ENCODE data around the gene SLBP. TPM values are rescaled to one million over a fixed set of nuclear protein-coding genes. Genes with fewer than 3 reads are reported as not detected.

The SLBP gene
- total and polyA plus RNA-seq, 2 of the 8 experiments (the other 6 are each of a cell fraction or from before 2014, with no cell fraction given) = 44.1 to 49.0 TPM

DNA sequence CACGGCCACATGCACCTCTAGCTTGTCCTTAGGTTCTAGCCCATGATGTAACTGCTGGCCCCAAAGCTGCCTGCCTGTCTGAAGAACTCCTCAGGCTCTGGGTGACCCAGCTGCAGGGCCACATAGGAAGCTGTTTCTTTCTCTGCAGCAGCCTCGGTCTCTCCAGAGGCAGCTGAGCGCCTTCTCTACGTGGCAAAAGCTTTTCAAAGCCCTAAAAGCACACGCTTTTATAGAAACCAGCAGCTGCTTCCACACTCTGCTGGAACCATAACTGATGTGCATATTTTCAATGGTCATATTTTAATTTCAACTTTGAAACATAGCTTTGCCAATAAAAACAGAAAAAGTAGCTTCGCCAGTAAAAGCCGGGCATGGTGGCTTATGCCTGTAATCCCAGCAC lies 65.4 kb downstream of the SLBP start:
- POLR2A ChIA-PET (ENCODE audit: partially characterized antibody) = interaction anchor here (0.6 kb wide), 1 partner anchor 552 kb away, joined by 3 read pairs; no protein-coding TSS in a partner anchor
- H3K23me2 ChIP-seq (ENCODE audit: low read depth, low read length) = peaks cover under 1% of the 10 kb centered on the region; the same call in 1 of the 2 replicates
- no peak for TF ChIP-seq HDAC6 (IDR thresholded peaks at IDR 0.05; ENCODE audit: low read depth, low read length)
- no peak for TF ChIP-seq GTF2F1 (IDR thresholded peaks at IDR 0.05; ENCODE audit: borderline replicate concordance, low read depth, low read length)
- no peak for TF ChIP-seq EP300 (IDR thresholded peaks at IDR 0.05; ENCODE audit: borderline replicate concordance in 1 of 2, low read depth in 2 of 2, low read length in 2 of 2)
- no peak for TF ChIP-seq GABPA (IDR thresholded peaks at IDR 0.05; ENCODE audit: borderline replicate concordance, insufficient read depth, low read length)
- TF ChIP-seq FOSL1 (IDR thresholded peaks at IDR 0.05; ENCODE audit: insufficient read depth, low read depth, low read length) = no peak
- TF ChIP-seq KDM1A (IDR thresholded peaks at IDR 0.05; ENCODE audit: borderline replicate concordance, low read length) = no peak
- TF ChIP-seq TEAD4 (IDR thresholded peaks at IDR 0.05; ENCODE audit: low read depth, low read length) = no peak
- no peak for TF ChIP-seq RBBP5 (IDR thresholded peaks at IDR 0.05; ENCODE audit: borderline replicate concordance, low read depth, low read length)
- TF ChIP-seq, protein P1, sequence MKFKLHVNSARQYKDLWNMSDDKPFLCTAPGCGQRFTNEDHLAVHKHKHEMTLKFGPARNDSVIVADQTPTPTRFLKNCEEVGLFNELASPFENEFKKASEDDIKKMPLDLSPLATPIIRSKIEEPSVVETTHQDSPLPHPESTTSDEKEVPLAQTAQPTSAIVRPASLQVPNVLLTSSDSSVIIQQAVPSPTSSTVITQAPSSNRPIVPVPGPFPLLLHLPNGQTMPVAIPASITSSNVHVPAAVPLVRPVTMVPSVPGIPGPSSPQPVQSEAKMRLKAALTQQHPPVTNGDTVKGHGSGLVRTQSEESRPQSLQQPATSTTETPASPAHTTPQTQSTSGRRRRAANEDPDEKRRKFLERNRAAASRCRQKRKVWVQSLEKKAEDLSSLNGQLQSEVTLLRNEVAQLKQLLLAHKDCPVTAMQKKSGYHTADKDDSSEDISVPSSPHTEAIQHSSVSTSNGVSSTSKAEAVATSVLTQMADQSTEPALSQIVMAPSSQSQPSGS (IDR thresholded peaks at IDR 0.05; ENCODE audit: low read length) = no peak
- TF ChIP-seq CEBPB (IDR thresholded peaks at IDR 0.05; ENCODE audit: low read depth, low read length) = no peak
- TF ChIP-seq SRF (IDR thresholded peaks at IDR 0.05; ENCODE audit: low read depth, low read length) = no peak

More for the DNA sequence above, 65.4 kb downstream of the SLBP start:
- FAIRE-seq = no peak
- H3K23ac ChIP-seq (ENCODE audit: insufficient read length) = no peak overlapping the region
- H3K4me2 ChIP-seq (ENCODE audit: insufficient read depth in 1 of 2, low read depth in 2 of 2, low read length in 2 of 2) = no peak overlapping the region
- no peaks in the 10 kb centered on the region for H3K79me2 ChIP-seq (ENCODE audit: control insufficient read depth in 1 of 2, insufficient read depth in 2 of 2, low read length in 2 of 2)
- H3K4me1 ChIP-seq (replicated peaks in 1 of 4; ENCODE audit: control insufficient read depth in 3 of 4, insufficient read depth in 4 of 4, low read length in 3 of 4) = peaks cover 0 to 7% (median 3%) of the 10 kb centered on the region in 4 experiments; a peak in 4 of 7 replicates
- H4K5ac ChIP-seq (ENCODE audit: insufficient read length, low read depth, low read length) = no peak overlapping the region
- H4K20me1 ChIP-seq (replicated peaks in 1 of 2; ENCODE audit: control insufficient read depth in 1 of 2, insufficient read depth in 2 of 2, low read length in 2 of 2) = no peaks in the 10 kb centered on the region
- no peak overlapping the region for H2BK20ac ChIP-seq (ENCODE audit: low read length)
- H3K27me3 ChIP-seq (replicated peaks in 1 of 4; ENCODE audit: control insufficient read depth in 3 of 4, extremely low read depth in 1 of 4, insufficient read depth in 3 of 4, low read length in 3 of 4) = no peaks in the 10 kb centered on the region
- H3K36me3 ChIP-seq (ENCODE audit: control insufficient read depth in 2 of 4, insufficient read depth in 4 of 4, low read length in 3 of 4) = no peaks in the 10 kb centered on the region
- H2BK12ac ChIP-seq (ENCODE audit: low read depth, low read length) = no peak overlapping the region
- no peaks in the 10 kb centered on the region for H3K79me1 ChIP-seq (ENCODE audit: low read depth, low read length)
- H2BK15ac ChIP-seq (ENCODE audit: low read length) = no peak overlapping the region
- no peak overlapping the region for H3K27ac ChIP-seq (ENCODE audit: low read depth, low read length)
- no peak overlapping the region for H2AK5ac ChIP-seq (ENCODE audit: low read depth, low read length)
- H4K8ac ChIP-seq (ENCODE audit: extremely low read depth, insufficient read depth, low read length) = no peak overlapping the region
- no peaks in the 10 kb centered on the region for H3K9me3 ChIP-seq (ENCODE audit: insufficient read depth in 2 of 2, low read depth in 1 of 2, low read length in 1 of 2)
- no peak overlapping the region for H3K4ac ChIP-seq (replicated peaks; ENCODE audit: insufficient read length, low read depth, low read length)
- CTCF ChIA-PET (ENCODE audit: partially characterized antibody) = interaction anchor here (1.0 to 3.6 kb wide), 4 partner anchors 11 to 291 kb away, joined by 3 to 13 read pairs (median 4); no protein-coding TSS in a partner anchor
- no peak overlapping the region for H2BK120ac ChIP-seq (replicated peaks; ENCODE audit: low read depth, low read length)
- 97% methylated on average over 7 of the region's 7 CpGs; no CpG with 5 or more reads in 1 of the 2 experiments for WGBS, 2 experiments (ENCODE audit: extremely low coverage in 1 of 2, insufficient coverage in 1 of 2, insufficient read length in 1 of 2, insufficient replicate concordance in 2 of 2, low coverage in 1 of 2, low lambda C conversion rate in 2 of 2, missing lambda C conversion rate in 1 of 2)
- H3K14ac ChIP-seq (ENCODE audit: insufficient read length) = no peak overlapping the region
- no peak overlapping the region for H2BK5ac ChIP-seq (ENCODE audit: low read depth, low read length)
- H3K56ac ChIP-seq (replicated peaks; ENCODE audit: insufficient read length, low read depth, low read length) = no peak overlapping the region
- no peak overlapping the region for H3K9ac ChIP-seq (replicated peaks in 1 of 4; ENCODE audit: extremely low read depth in 1 of 4, low read depth in 3 of 4, low read length in 3 of 4)
- no peak overlapping the region for H4K91ac ChIP-seq (replicated peaks; ENCODE audit: insufficient read length, low read length)
- DNase-seq (ENCODE audit: low read depth in 1 of 2, low spot score in 2 of 2) = no peak
- H3K4me3 ChIP-seq (ENCODE audit: extremely low read depth in 1 of 4, insufficient read depth in 2 of 4, low read depth in 3 of 4, low read length in 4 of 4) = no peak overlapping the region
- no peak overlapping the region for H3K18ac ChIP-seq (ENCODE audit: extremely low read depth, low read length)
- no peak overlapping the region for H2AFZ ChIP-seq (ENCODE audit: low read length)

Measured in H1 (cell line).